WTC11 (cell line): ENCODE measurements around the gene SUSD4. TPM values are rescaled to one million over a fixed set of nuclear protein-coding genes. Genes with fewer than 3 reads are reported as not detected.

Experiments
- ATAC-seq: fragments of 200-7000 bp; cut with Tn5 transposase; 2 replicates; pipeline ENCODE4 v1.10.0; 2021; ENCODE audit warnings: mild to moderate bottlenecking, moderate library complexity
- CTCF ChIA-PET: fragments of 300-600 bp; sonication (Branson Sonifier 250); formaldehyde crosslinking; loops from one replicate; lab custom pipeline; 2021; ENCODE audit warnings: antibody characterized with exemption; lab: Charles Lee
- POLR2A ChIA-PET: fragments of 350-600 bp; sonication (Branson Sonifier 250); formaldehyde crosslinking; loops from one replicate; lab custom pipeline; 2021; ENCODE audit warnings: antibody characterized with exemption; lab: Charles Lee
- DNase-seq: peaks from one replicate; pipeline ENCODE4 v3.0.0; 2021; ENCODE audit warnings: low spot score
- H3K27ac Mint-ChIP-seq: 2 replicates; pipeline ENCODE4 v1.8.0; 2021; ENCODE audit warnings: mixed read lengths
- H3K27me3 Mint-ChIP-seq: 2 replicates; pipeline ENCODE4 v1.8.0; 2021; ENCODE audit warnings: low read depth, mild to moderate bottlenecking, moderate library complexity, mixed read lengths
- H3K36me3 Mint-ChIP-seq: 2 replicates; pipeline ENCODE4 v1.8.0; 2021; ENCODE audit warnings: mixed read lengths
- H3K4me1 Mint-ChIP-seq: 2 replicates; pipeline ENCODE4 v1.8.0; 2022; ENCODE audit warnings: mixed read lengths
- H3K4me3 Mint-ChIP-seq: 2 replicates; pipeline ENCODE4 v1.8.0; 2021; ENCODE audit warnings: mild to moderate bottlenecking, moderate library complexity, mixed read lengths
- H3K9me3 Mint-ChIP-seq: 2 replicates; pipeline ENCODE4 v1.8.0; 2021; ENCODE audit warnings: mixed read lengths
- ATF1 ChIP-seq: sonication (generic); formaldehyde crosslinking; IDR thresholded peaks from 2 replicates; pipeline ENCODE4 v1.8.1; 2023; ENCODE audit warnings: mild to moderate bottlenecking, moderate library complexity, missing genetic modification reagents
- ATF6 ChIP-seq: sonication (generic); formaldehyde crosslinking; IDR thresholded peaks from 2 replicates; pipeline ENCODE4 v1.8.1; 2023; ENCODE audit warnings: mild to moderate bottlenecking, missing genetic modification reagents
- E2F5 ChIP-seq: sonication (generic); formaldehyde crosslinking; IDR thresholded peaks from 2 replicates; pipeline ENCODE4 v1.8.1; 2022; ENCODE audit warnings: mild to moderate bottlenecking, moderate library complexity, missing genetic modification reagents
- EMX1 ChIP-seq: fragments of 250-450 bp; sonication (Bioruptor Pico); IDR thresholded peaks from 2 replicates; pipeline ENCODE4 v1.8.0; 2021; ENCODE audit warnings: mild to moderate bottlenecking
- FOXP1 ChIP-seq: sonication (generic); formaldehyde crosslinking; IDR thresholded peaks from 2 replicates; pipeline ENCODE4 v1.8.0; 2022; ENCODE audit warnings: missing genetic modification reagents, mild to moderate bottlenecking, moderate library complexity, borderline replicate concordance
- GRHL2 ChIP-seq: fragments of 250-450 bp; sonication (Bioruptor Pico); IDR thresholded peaks from 2 replicates; pipeline ENCODE4 v1.8.0; 2022; ENCODE audit warnings: mild to moderate bottlenecking, moderate library complexity; ENCODE audit not compliant: insufficient replicate concordance, severe bottlenecking
- IRF1 ChIP-seq: sonication (generic); formaldehyde crosslinking; IDR thresholded peaks from 2 replicates; pipeline ENCODE4 v1.8.0; 2023; ENCODE audit warnings: missing genetic modification reagents
- JAZF1 ChIP-seq: fragments of 250-450 bp; sonication (Bioruptor Pico); IDR thresholded peaks from 2 replicates; pipeline ENCODE4 v1.9.0; 2021; ENCODE audit warnings: moderate library complexity, mild to moderate bottlenecking, inconsistent platforms
- JUN ChIP-seq: sonication (generic); formaldehyde crosslinking; IDR thresholded peaks from 2 replicates; pipeline ENCODE4 v1.8.0; 2023; ENCODE audit warnings: mild to moderate bottlenecking, missing genetic modification reagents
- PRRX2 ChIP-seq: fragments of 250-450 bp; sonication (Bioruptor Pico); IDR thresholded peaks from 2 replicates; pipeline ENCODE4 v1.8.0; 2021; ENCODE audit warnings: mild to moderate bottlenecking
- RELA ChIP-seq: sonication (generic); formaldehyde crosslinking; IDR thresholded peaks from 2 replicates; pipeline ENCODE4 v1.8.1; 2022; ENCODE audit warnings: missing genetic modification reagents, mild to moderate bottlenecking, borderline replicate concordance
- RORB ChIP-seq: fragments of 250-450 bp; sonication (Bioruptor Pico); IDR thresholded peaks from 2 replicates; pipeline ENCODE4 v1.9.0; 2021; ENCODE audit warnings: mild to moderate bottlenecking
- SMAD3 ChIP-seq: sonication (generic); formaldehyde crosslinking; IDR thresholded peaks from 2 replicates; pipeline ENCODE4 v1.8.0; 2022; ENCODE audit warnings: missing genetic modification reagents, mild to moderate bottlenecking, borderline replicate concordance
- STAT6 ChIP-seq: sonication (generic); formaldehyde crosslinking; conservative IDR thresholded peaks from 2 replicates; pipeline ENCODE4 v1.8.1; 2023; ENCODE audit warnings: mild to moderate bottlenecking, low read depth, missing genetic modification reagents, moderate library complexity
- TCF7 ChIP-seq: sonication (generic); formaldehyde crosslinking; IDR thresholded peaks from 2 replicates; pipeline ENCODE4 v1.8.0; 2022; ENCODE audit warnings: mild to moderate bottlenecking, low read depth, missing genetic modification reagents, moderate library complexity
- TEAD1 ChIP-seq: sonication (generic); formaldehyde crosslinking; IDR thresholded peaks from 2 replicates; pipeline ENCODE4 v1.8.0; 2022; ENCODE audit warnings: mild to moderate bottlenecking, missing genetic modification reagents
- TEAD4 ChIP-seq: sonication (generic); formaldehyde crosslinking; IDR thresholded peaks from 2 replicates; pipeline ENCODE4 v1.8.0; 2022; ENCODE audit warnings: mild to moderate bottlenecking, missing genetic modification reagents
- TP53 ChIP-seq: sonication (generic); formaldehyde crosslinking; IDR thresholded peaks from 2 replicates; pipeline ENCODE4 v1.8.1; 2023; ENCODE audit warnings: mild to moderate bottlenecking, missing genetic modification reagents
- USF1 ChIP-seq: sonication (generic); formaldehyde crosslinking; IDR thresholded peaks from 2 replicates; pipeline ENCODE4 v1.8.0; 2022; ENCODE audit warnings: mild to moderate bottlenecking, missing genetic modification reagents
- USF2 ChIP-seq: sonication (generic); formaldehyde crosslinking; IDR thresholded peaks from 2 replicates; pipeline ENCODE4 v1.8.1; 2023; ENCODE audit warnings: mild to moderate bottlenecking, missing genetic modification reagents, moderate library complexity
- ZBTB21 ChIP-seq: sonication (generic); formaldehyde crosslinking; IDR thresholded peaks from 2 replicates; pipeline ENCODE4 v1.8.1; 2023; ENCODE audit warnings: mild to moderate bottlenecking, missing genetic modification reagents, borderline replicate concordance
- ZNF219 ChIP-seq: sonication (generic); formaldehyde crosslinking; IDR thresholded peaks from 2 replicates; pipeline ENCODE4 v1.8.0; 2023; ENCODE audit warnings: missing genetic modification reagents, mild to moderate bottlenecking, borderline replicate concordance
- ZNF281 ChIP-seq: sonication (generic); formaldehyde crosslinking; IDR thresholded peaks from 2 replicates; pipeline ENCODE4 v1.8.0; 2023; ENCODE audit warnings: mild to moderate bottlenecking, missing genetic modification reagents
- ZNF317 ChIP-seq: sonication (generic); formaldehyde crosslinking; IDR thresholded peaks from 2 replicates; pipeline ENCODE4 v1.8.1; 2023; ENCODE audit warnings: low read depth, mild to moderate bottlenecking, moderate library complexity, missing genetic modification reagents, borderline replicate concordance
- total RNA-seq: library from RNA; stranded (reverse); gene quantifications from 3 replicates; pipeline ENCODE4 v1.2.3, GENCODE V29; 2021

Gene SUSD4
- total RNA-seq, 1 experiment from 2014 or later = 1.8 TPM

- ATAC-seq = no peak
- ChIA-PET CTCF (interaction anchor here (1.4 kb wide), 1 partner anchor 109 kb away, joined by 4 read pairs; no protein-coding TSS in a partner anchor), POLR2A (no interaction called here)
- TF ChIP-seq RELA (no peak), PRRX2 (CRISPR knock-in tag) (no peak), TCF7 (CRISPR knock-in tag) (no peak), RORB (CRISPR knock-in tag) (no peak), TP53 (no peak), GRHL2 (no peak), USF1 (no peak), STAT6 (CRISPR knock-in tag) (no peak), USF2 (CRISPR knock-in tag) (no peak), ATF1 (no peak), SMAD3 (CRISPR knock-in tag) (no peak), JUN (CRISPR knock-in tag) (no peak), ATF6 (CRISPR knock-in tag) (no peak), ZNF281 (CRISPR knock-in tag) (no peak), TEAD4 (CRISPR knock-in tag) (no peak), FOXP1 (no peak)
- no peaks in the 10 kb centered on the region; the same call in 1 of the 2 replicates for H3K27me3 Mint-ChIP-seq
- no peak overlapping the region for H3K4me3 Mint-ChIP-seq
- no peaks in the 10 kb centered on the region for H3K36me3 Mint-ChIP-seq
- DNase-seq = no peak
- peaks cover 9% of the 10 kb centered on the region; the same call in 1 of the 2 replicates for H3K9me3 Mint-ChIP-seq
- no peaks in the 10 kb centered on the region for H3K4me1 Mint-ChIP-seq
- H3K27ac Mint-ChIP-seq = no peak overlapping the region
Measured at GRCh38 chr1:223233019-223233409, 131.0 kb downstream of the SUSD4 start.

GRCh38 chr1:223231581-223231980 is 132.4 kb downstream of the SUSD4 start:
- Mint-ChIP-seq H3K36me3 (no peaks in the 10 kb centered on the region), H3K9me3 (peaks cover 4% of the 10 kb centered on the region; the same call in 1 of the 2 replicates), H3K27me3 (no peaks in the 10 kb centered on the region), H3K27ac (no peak overlapping the region), H3K4me1 (no peaks in the 10 kb centered on the region), H3K4me3 (no peak overlapping the region)
- DNase-seq (no peak), ATAC-seq (no peak)
- ChIA-PET POLR2A (no interaction called here), CTCF (interaction anchor here (1.1 kb wide), 1 partner anchor 98 kb away, joined by 3 read pairs; no protein-coding TSS in a partner anchor)
- TF ChIP-seq EMX1 (CRISPR knock-in tag) = no peak
- no peak for TF ChIP-seq E2F5 (CRISPR knock-in tag)
- TF ChIP-seq IRF1 = no peak
- no peak for TF ChIP-seq STAT6 (CRISPR knock-in tag)
- no peak for TF ChIP-seq JAZF1 (CRISPR knock-in tag)
- no peak for TF ChIP-seq TEAD1
- TF ChIP-seq ZBTB21 = no peak
- TF ChIP-seq ZNF219 (CRISPR knock-in tag) = no peak
- no peak for TF ChIP-seq ZNF317 (CRISPR knock-in tag)
